ENCODE measurements around the gene EIF4ENIF1.
"Not testable (repeated sequence)": the region's sequence is repeated elsewhere in the genome, so short reads cannot be mapped to it uniquely, and the experiment has no call there.

Gene EIF4ENIF1

GRCh38 chr22:31489632-31490495, at the start of gene EIF4ENIF1:
TSS of gene EIF4ENIF1 (minus strand) at chr22:31489842. CDS start at chr22:31488718, 1,124 bp downstream.
- peak; percentile 68 for DNase-seq

DNA sequence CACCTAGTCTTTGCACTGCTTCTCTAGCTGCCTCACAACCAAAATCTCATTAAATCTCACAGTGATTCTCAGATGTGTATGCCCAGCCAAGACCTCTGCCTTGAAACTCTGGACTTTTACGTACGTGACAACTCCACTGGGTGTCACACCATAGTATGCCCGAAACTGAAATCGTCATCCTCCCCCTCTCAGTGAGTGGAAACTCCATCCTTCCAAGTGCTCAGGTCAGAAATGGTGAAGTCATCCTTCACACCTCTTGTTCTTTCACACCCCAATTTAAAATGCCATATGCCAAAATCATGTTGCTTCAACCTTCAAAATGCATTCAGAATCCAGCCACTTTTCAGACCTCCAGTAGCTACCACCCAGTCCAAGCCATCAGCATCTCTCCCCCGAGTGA, 49.2 kb upstream of the EIF4ENIF1 start:
- DNase-seq, result no peak

DNA sequence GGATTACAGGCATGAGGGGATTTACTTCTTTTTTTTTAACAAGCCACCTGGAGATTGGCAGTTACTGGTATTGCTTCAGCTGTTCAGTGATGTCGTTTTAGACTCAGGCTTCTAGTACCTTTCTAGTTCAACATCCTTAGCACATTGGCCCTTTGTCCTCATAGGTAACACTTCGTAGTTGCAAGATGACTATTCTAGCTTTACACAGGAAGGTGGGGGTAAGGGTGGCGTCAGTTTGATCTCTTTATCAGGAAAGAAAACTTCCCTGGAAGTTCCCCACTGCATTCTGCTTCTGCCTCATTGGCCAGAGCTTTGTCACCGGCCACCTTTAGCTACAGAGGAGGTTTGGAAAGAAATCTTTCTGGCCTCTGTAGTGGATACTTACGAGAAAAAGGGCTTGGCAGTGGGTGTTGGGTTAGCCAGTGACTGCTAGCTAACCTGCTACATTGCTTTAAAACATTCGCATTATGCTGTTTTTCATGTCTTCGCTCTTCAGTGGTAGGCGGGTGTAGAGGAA, 47.4 kb upstream of the EIF4ENIF1 start:
- DNase-seq, result no peak

DNA sequence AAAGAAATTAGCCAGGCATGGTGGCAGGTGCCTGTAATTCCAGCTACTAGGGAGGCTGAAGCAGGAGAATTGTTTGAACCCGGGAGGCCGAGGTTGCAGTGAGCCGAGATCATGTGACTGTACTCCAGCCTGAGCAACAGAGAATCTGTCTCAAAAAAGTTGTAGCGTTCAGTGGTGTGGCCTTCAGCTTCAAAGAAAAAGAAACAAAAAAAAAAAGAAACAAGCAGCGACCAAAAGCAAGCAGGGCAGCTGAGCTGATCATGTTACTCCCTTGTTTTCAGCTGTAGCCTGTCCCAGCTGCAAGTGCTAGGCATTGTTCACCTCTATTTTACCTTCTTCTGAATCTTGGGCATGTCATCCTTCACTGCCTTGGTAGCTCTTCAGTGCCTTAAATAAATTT, 43.7 kb upstream of the EIF4ENIF1 start:
- no peak for DNase-seq

GRCh38 chr22:31532060-31532459, 42.4 kb upstream of the EIF4ENIF1 start:
- no peak for DNase-seq

DNA sequence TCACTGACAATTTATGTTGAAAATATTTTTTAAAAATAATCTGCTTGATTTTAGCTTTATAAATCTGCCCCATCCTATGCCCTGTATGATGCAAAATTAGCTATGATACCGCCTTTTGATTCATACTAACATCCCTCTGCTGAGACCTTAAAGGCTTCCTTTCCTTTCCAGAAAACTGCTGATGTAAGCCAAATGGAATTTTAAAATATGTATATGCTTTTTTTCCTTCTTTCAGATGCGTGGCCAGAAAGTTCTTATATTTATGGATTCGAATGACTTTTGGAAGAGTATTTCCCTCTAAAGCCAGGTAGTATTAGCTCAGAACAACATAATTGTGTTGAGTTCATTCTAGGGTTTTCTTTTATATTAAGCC, 41.2 kb upstream of the EIF4ENIF1 start:
- DNase-seq, result no peak

GRCh38 chr22:31526270-31526669, 36.6 kb upstream of the EIF4ENIF1 start:
- no peak for DNase-seq

GRCh38 chr22:31524132-31524531, 34.5 kb upstream of the EIF4ENIF1 start:
- DNase-seq, result not testable (repeated sequence)

DNA sequence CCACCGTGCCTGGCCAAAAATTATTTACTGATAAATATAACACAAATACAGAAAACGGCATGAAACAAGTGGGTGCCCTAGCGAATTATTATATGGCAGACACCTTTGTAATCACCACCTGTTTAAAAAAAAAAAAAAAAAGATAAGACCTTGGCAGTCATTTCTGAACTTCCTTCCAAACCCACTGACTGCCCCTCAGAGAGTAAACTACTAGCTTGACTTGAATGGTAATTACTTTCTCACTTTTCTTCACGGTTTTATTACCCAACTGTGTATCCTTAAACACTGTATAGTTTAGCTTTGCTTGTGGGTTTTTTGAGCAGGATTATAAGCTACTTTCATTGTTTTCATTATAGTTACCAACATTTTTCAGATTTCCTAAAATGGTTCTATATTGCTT, 30.4 kb upstream of the EIF4ENIF1 start:
- no peak for DNase-seq

DNA sequence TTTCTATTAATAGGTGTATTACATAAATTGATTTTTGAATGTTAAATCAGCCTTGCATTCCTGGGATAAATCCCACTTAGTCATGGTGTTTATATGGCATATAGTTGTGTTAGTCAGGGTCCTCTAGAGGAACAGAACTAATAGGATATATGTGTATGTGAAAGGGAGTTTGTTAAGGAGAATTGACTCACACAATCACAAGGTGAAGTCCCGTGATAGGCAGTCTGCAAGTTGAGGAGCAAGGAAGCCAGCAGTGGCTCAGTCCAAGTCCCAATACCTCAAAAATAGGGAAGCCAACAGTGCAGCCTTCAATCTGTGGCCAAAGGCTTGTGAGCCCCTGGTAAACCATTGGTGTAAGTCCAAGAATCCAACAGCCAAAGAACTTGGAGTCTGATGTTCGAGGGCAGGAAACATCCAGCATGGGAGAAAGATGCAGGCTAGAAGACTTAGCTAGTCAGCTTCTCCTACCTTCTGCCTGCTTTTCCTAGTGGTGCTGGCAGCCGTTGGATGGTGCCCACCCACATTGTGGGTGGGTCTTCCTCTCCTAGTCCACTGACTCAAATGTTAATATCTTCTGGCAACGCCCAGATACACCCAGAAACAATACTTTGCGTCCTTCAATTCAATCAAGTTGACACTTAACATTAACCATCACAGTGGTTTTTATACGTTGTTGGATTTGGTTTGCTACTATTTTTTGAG, 19.6 kb upstream of the EIF4ENIF1 start:
- no peak for DNase-seq

DNA sequence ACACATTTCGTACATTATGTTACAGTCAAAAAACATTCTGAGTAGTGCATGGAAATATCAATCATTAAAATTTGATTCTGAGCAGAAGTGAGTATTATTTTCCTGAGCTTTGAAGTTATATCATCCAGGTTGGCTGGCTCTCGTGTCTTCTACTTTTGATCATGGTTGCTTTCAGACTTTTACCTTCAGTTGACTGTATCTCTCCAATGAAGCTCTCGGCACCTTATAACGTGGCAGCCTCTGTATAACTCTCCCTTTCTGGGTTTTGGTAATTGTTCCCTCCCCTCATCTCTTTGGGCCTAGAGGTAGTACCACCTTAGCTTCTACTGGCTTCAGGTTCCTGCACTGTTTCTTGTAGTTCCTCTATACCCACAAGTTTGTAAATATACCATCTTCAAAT, 18.9 kb upstream of the EIF4ENIF1 start:
- DNase-seq, result no peak

GRCh38 chr22:31507517-31507916, 17.9 kb upstream of the EIF4ENIF1 start:
- not testable (repeated sequence) for DNase-seq

DNA sequence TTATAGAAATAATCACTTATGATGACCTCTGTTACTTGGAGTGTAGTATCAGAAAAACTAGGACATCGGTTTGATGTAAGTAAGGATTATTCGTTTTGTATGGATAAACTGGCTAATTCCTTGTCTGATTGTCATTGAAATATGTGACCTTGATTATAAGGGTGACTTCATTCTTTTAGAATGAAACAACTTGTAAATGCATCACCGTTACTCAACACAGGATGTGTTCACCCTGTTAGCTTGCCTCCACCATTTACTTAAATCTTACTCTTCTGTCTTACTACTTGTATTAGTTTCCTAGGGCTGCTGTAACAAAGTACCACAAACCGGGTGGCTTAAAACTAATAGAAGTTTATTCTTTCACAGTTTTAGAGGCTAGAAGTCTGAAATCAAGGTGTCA, 14.6 kb upstream of the EIF4ENIF1 start:
- DNase-seq, result no peak

DNA sequence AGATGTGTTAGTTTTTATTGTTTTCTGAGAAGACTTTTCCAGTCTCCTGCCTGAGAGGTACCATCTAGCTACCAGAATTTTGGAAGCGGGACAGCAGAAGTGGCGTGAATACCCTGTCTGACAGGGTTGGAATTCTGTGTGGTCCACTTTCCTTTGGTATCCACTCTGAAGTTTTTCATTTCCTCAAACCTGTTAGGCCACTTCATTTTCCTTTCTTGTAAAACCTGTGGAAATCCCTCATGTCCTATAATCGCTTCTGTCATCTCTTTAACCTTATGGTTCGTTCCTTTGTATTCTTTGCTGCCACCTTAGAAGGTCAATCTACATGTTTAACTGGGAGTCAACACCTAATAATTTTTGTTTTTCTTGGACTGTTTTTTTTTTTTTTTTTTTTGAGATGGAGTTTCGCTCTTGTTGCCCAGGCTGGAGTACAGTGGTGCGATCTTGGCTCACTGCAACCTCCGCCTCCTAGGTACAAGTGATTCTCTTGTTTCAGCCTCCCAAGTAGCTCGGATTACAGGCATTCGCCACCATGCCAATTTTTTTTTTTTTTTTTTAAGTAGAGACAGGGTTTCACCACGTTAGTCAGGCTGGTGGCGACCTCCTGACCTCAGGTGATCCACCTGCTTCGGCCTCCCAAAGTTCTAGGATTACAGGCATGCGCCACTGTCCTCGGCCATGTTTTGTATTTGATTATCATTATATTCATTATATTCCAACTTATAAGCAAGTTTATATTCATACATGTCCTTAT, 13.7 kb upstream of the EIF4ENIF1 start:
- DNase-seq, result no peak

DNA sequence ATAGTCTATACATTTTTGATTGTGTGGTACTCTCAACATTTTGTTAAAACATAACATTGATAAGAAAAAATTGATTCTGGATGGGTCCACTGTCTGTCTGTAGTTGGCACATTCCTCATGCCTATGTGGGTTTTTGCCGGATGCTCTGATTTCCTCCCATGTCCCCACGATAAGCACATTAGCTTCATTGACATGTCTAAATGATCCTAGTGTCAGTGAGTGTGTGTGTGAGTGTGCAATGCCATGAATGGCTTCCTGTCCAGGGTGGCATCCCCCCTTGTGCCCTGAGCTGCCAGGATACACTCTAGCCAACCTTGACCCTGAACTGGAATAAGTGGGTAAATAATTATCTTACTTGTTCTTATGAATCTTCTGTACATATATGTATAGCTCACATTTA, 12.1 kb upstream of the EIF4ENIF1 start:
- no peak for DNase-seq

DNA sequence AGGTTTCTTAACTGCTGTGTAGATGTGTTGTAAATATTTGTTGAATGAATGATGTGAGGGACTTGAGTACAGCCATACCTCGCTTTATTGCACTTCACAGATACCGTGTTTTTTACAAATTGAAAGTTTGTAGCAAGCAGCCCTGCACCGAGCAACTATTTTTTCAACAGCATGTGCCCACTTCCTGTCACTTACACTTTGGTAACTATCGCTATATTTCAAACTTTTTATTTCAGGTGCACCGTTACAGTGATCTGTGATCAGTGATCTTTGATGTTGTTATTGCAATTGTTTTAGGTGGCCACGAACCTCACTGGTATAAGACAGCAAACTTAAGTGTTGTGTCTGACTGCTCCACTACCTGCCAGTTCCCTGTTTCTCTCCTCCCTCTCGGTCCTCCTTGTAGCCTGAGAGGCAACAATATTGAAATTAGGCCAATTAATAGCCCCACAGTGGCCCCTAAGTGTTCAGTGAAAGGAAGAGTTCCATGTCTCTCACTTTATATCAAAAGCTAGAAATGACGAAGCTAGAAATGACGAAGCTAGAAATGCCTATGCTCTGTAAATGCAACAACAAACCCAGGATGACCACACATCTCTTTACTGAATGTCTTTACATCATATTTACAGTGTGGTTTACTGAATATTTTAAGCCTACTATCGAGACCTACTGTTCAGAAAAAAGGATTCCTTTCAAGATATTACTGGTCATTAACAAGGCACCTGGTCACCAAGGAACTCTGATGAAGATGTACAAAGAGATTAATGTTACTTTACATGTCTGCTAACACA, 7.7 kb upstream of the EIF4ENIF1 start:
- no peak for DNase-seq

GRCh38 chr22:31496735-31497146, 7.1 kb upstream of the EIF4ENIF1 start:
- DNase-seq, result peak; percentile 43

- peak; percentile 88 for DNase-seq
Observed at GRCh38 chr22:31496007-31496734, 6.5 kb upstream of the EIF4ENIF1 start, which contains the start of gene SFI1. TSS of gene SFI1 (plus strand) at chr22:31496536. CDS start at chr22:31508285, 11,749 bp downstream.

GRCh38 chr22:31495343-31495742, 5.7 kb upstream of the EIF4ENIF1 start:
- DNase-seq, result no peak

DNA sequence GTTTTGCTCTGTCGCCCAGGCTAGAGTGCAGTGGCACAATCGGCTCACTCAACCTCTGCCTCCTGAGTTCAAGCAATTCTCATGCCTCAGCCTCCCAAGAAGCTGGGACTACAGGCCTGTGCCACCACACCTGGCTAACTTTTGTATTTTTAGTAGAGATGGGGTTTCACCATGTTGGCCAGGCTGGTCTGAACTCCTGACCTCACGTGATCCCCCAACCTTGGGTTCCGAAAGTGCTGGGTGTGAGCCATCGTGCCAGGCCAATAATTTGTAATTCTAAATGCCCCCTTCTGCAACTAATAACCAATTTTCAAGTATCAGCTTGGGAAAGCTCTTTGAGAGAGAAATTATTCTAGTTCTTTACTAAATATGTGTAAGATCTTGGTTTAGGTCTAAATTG, 3.7 kb upstream of the EIF4ENIF1 start:
- not testable (repeated sequence) for DNase-seq

DNA sequence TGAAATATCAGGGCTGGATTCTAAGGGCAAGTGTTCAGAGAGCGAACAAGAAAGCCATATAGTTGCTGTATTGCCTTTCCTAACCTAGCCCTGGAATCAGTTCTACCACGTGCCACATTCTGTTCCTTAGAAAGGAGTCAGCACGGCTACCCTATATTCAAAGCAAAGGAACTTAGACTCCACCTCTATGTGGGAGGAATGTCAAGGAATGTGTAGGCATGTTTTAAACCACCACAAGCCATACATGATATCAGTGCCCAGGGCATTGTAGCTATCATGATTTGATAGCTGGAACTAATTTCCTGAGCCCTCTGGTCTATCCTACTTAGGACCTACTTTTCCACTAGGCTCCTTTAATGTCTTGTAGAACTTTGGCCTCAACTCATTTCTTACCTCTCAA, 2.5 kb upstream of the EIF4ENIF1 start:
- DNase-seq, result no peak
